Heart right ventricle (tissue), 16 donors: ENCODE results near the gene AGMAT. TPM values are rescaled to one million over a fixed set of nuclear protein-coding genes. Genes with fewer than 3 reads are reported as not detected.

Experiments
- ATAC-seq, 8 donors: fragments of 200-7000 bp; cut with Tn5 transposase; one replicate each; pipeline ENCODE4 v1.9.1; 2020; ENCODE audit warnings: mild to moderate bottlenecking in 8 of 8, moderate library complexity in 8 of 8, moderate number of reproducible peaks in 1 of 8
- DNase-seq, 2 donors: peaks; one replicate each; pipeline ENCODE4 v3.0.0-alpha.2; 2020
- H3K27ac ChIP-seq, 10 donors: fragments of 200-600 bp; sonication (generic) in 2 of 10; one replicate each; pipeline versions ENCODE4 v1.5.0 to v1.8.0; 2020 to 2022; ENCODE audit warnings: mild to moderate bottlenecking in 3 of 10
- H3K27me3 ChIP-seq, 7 donors: fragments of 200-600 bp; one replicate each; pipeline ENCODE4 v1.8.0; 2021 to 2022; ENCODE audit warnings: mild to moderate bottlenecking in 2 of 7
- H3K36me3 ChIP-seq, 9 donors: fragments of 200-600 bp; sonication (generic) in 1 of 9; one replicate each; pipeline versions ENCODE4 v1.5.0 to v1.8.0; 2020 to 2022; ENCODE audit warnings: mild to moderate bottlenecking in 2 of 9
- H3K4me1 ChIP-seq, 9 donors: fragments of 200-600 bp; sonication (generic) in 1 of 9; one replicate each; pipeline versions ENCODE4 v1.5.0 to v1.8.0; 2020 to 2022; ENCODE audit warnings: mild to moderate bottlenecking in 4 of 9
- H3K4me3 ChIP-seq, 10 donors: fragments of 200-600 bp; sonication (generic) in 2 of 10; one replicate each; pipeline versions ENCODE4 v1.5.0 to v1.8.0; 2020 to 2022; ENCODE audit warnings: mild to moderate bottlenecking in 7 of 10, moderate library complexity in 2 of 10
- H3K9me3 ChIP-seq, 11 donors: fragments of 200-600 bp in 10 of 11; sonication (generic) in 2 of 11; one replicate each; pipeline versions ENCODE4 v1.5.0 to v1.8.0; 2013 to 2022; ENCODE audit warnings: mild to moderate bottlenecking in 2 of 11, control low read depth in 1 of 11, moderate library complexity in 1 of 11
- WGBS, 2 donors: extraction: QIAGEN DNeasy Blood & Tissue Kit; methylation state at CpG; one replicate each; pipeline ENCODE4 v1.1.7; 2013; ENCODE audit warnings: inconsistent platforms in 1 of 2; 5-methylcytosine and 5-hydroxymethylcytosine counted together
- intact Hi-C, 10 donors: fragments of 100-400 bp; cut with DNase I; formaldehyde crosslinking; loops; one replicate each; pipeline versions ENCODE4 v1.11.1 to v1.14.2; 2022
- polyA plus RNA-seq, 2 donors: library from polyadenylated mRNA; stranded (reverse); fragments of 200-250 nt; gene quantifications; one replicate each; pipeline ENCODE4 v1.2.3, GENCODE V29; 2013
- total RNA-seq, 10 donors: library from RNA; stranded (reverse); fragmentation: NEBNext Ultra II Directional in 3 of 10; extraction: Animal tissue kit (Norgen Biotek cat#: 25700) in 3 of 10; gene quantifications; one replicate each; pipeline versions ENCODE4 v1.2.1 to v1.2.4, GENCODE V29; 2021 to 2023
- TF ChIP-seq, protein P1 (sequence below), 9 donors: fragments of 200-600 bp; sonication (generic) in 2 of 9; IDR thresholded peaks; one replicate each; pipeline versions ENCODE4 v1.5.0 to v1.8.0; 2021 to 2022; ENCODE audit warnings: antibody characterized with exemption in 9 of 9, mild to moderate bottlenecking in 5 of 9, moderate library complexity in 1 of 9
- donor health status: Arrhythmogenic right ventricular cardiomyopathy.
- donor health status: ischemic (EF 13 %, LVEDD 7.1; RV severe dilation, severe dysfunction).
- donor health status: healthy with polysubstance abuse.
- donor health status: DM: no; HTN: yes; CAD: no.
- donor health status: DM: no; HTN: no; CAD: no.
- donor health status: ischemic (EF 25% LVEDD 6.9; RV normal size, moderate dysfunction).
- donor health status: ischemic (EF 25% LVEDD 5.7; RV mildly dilated, moderate dysfunction).
- donor health status: healthy.
- donor health status: DM: yes; HTN: yes; CAD: no.
- donor health status: Ischemic cardiomyopathy.
- donor health status: ischemic (EF 35%, LVEDD 5.7; RV mildly dilated, moderate dysfunction).
- donor health status: nonischemic (EF 11% LVEDD 7.7; RV severe dilation, severe dysfunction).
- donor health status: DM: yes; HTN: yes; CAD: no.
- donor health status: PGD.
- donor health status: ischemic (EF 29% LVEDD 5.4; RV normal size, mild dysfunction).
- donor health status: nonischemic (EF 23%, LVEDD 6.1; RV moderate dilation, normal function).

Gene AGMAT
- total and polyA plus RNA-seq, 12 donors, result 0.06 to 0.30 (median 0.23) TPM; not detected in 5

DNA sequence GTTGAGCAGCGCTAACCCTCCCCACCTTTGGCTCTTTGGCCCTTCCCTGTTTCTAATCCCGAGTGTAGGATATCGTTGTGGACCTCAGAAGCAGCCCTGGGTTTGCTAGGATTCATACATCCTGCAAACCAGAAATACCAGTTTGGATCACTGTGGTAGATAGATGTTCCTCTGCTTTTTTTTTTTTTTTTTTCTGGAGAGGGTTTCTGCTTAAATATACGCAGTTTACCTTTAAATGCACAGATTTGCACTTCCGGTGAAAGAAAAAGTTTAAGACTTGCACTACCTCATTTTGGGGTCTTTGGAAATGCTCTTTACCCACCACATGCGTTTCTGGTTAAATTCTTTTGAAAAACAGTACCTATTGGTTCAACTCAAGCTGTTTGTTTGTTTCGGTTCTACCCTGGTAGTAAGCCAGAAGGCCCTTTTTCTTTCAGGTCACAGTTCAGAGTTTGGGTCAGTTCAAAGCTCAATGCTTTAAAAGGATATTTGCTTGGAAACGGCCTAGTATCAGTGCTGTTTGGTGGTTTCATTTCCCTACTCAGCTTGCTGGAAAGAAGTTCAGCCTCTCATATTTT lies 33.3 kb upstream of the AGMAT start:
- intact Hi-C loops, result loop anchor here in 4 of 10 donors (5.0 to 10.0 kb wide), 4 partner anchors 87 to 1389 kb away; partner anchors contain the start of genes DNAJC16 (in 3 of the 4) and CASP9 (in 1 of the 4)
- peak overlapping the region; percentile 74 to 97 (median 94) for H3K27ac ChIP-seq
- H3K9me3 ChIP-seq, result no peaks in the 10 kb centered on the region
- H3K4me3 ChIP-seq, result peak overlapping the region; percentile 67 to 98 (median 95)
- H3K4me1 ChIP-seq, result peaks cover 12 to 58% (median 53%) of the 10 kb centered on the region in 9 donors
- ATAC-seq (no peak), DNase-seq (no peak)
- H3K36me3 ChIP-seq, result no peaks in the 10 kb centered on the region
- TF ChIP-seq, protein P1, sequence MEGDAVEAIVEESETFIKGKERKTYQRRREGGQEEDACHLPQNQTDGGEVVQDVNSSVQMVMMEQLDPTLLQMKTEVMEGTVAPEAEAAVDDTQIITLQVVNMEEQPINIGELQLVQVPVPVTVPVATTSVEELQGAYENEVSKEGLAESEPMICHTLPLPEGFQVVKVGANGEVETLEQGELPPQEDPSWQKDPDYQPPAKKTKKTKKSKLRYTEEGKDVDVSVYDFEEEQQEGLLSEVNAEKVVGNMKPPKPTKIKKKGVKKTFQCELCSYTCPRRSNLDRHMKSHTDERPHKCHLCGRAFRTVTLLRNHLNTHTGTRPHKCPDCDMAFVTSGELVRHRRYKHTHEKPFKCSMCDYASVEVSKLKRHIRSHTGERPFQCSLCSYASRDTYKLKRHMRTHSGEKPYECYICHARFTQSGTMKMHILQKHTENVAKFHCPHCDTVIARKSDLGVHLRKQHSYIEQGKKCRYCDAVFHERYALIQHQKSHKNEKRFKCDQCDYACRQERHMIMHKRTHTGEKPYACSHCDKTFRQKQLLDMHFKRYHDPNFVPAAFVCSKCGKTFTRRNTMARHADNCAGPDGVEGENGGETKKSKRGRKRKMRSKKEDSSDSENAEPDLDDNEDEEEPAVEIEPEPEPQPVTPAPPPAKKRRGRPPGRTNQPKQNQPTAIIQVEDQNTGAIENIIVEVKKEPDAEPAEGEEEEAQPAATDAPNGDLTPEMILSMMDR (IDR thresholded peaks at IDR 0.05), result no peak
- H3K27me3 ChIP-seq, result no peaks in the 10 kb centered on the region
- WGBS, 2 donors, result 1 to 2% methylated on average over 8 of the region's 8 CpGs

DNA sequence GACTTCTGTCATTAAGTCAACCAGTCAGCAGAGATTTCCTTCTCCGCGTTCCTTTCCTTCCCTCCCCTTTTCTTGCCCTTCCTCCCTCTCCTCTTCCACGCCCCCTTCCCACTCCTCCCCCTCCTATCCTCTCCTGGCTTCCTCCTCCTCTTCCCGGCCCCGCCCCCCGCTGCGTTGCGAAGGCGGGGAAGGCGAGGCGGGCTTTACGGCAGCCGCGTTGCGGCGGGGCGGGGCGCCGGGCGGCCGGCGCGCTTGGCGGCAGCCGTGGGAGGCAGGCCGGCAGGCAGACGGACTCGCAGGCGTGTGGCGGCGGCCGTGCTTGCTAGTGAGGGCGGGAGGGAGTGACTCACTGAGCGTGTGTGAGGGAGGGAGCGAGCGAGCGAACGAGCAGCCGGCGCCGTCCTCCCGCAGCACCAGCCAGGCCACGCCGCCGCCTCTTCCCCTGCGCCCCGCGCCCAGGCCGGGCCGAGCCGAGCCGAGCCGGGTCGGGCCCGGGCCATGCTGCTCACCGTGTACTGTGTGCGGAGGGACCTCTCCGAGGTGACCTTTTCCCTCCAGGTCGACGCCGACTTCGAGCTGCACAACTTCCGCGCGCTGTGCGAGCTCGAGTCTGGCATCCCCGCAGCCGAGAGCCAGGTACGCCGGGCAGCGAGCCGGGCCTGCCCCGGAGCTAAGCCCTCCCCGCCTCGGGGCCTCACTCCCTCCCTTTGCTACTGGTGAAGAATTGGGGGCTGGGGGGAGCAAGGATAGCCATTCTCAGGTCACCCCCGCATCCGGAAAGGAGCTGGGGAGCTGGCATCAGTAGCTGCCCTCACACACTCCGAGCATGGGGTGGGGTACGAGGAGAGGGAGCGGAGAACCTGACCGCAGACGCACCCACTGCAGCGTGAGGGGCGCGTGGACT lies 32.6 kb upstream of the AGMAT start, which contains the start of gene DDI2:
Gene DDI2, plus strand, starts transcription at position 286 of the 904 bp plus-strand sequence. Its CDS starts 213 bp downstream, at position 499.
- intact Hi-C loops, result loop anchor here in 5 of 10 donors (1.0 to 10.0 kb wide), 5 partner anchors 14 to 1390 kb away; partner anchors contain the start of genes DNAJC16 (in 3 of the 5) and CASP9 (in 1 of the 5)
- ATAC-seq, result peak; percentile 91 to 96 (median 94)

DNA sequence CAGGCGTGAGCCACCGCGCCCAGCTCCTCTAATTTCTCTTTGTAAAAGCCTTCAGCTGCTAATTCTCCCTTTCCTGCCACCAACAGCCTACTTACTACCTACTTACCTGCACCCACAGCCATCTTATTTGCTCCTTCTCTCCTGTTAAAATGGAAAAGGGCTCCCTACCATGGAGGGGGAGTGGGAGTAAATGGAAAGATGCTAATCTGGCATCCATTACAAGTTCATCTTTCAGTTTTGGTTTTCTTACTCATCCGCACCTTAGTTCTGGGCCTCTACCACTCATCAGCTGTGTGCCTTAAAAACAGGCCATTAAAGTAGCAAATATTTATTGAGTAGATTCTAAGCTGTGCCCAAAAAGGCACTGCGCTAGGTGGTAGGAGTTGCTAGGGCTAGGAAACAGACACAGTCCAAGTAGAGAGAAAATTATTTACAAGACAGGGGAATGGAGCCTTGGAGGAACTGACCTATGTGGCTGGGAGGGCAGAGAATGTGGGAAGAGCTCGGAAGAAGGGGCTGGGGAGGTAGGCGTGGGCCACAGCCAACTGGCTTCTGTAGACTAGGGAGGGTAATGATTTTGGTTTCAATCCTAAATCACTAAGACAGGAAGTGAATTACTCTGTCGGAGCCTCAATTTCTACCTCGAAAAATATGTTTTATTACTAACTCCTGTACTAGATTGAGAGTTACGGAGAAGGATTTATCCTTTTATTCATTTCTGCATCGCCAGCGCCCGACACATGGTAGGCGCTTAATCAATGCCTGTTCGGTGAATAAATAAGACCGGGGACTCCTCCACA lies 31.7 kb upstream of the AGMAT start:
- TF ChIP-seq, protein P1 (IDR thresholded peaks at IDR 0.05), result no peak
- intact Hi-C loops, result loop anchor here in 5 of 10 donors (1.0 to 10.0 kb wide), 5 partner anchors 13 to 1391 kb away; partner anchors contain the start of genes DNAJC16 (in 3 of the 5) and CASP9 (in 1 of the 5)
- Histone ChIP-seq H3K27me3 (no peaks in the 10 kb centered on the region), H3K36me3 (no peaks in the 10 kb centered on the region), H3K27ac (peak overlapping the region; percentile 8 to 97 (median 92)), H3K9me3 (no peaks in the 10 kb centered on the region), H3K4me3 (peak overlapping the region in 9 of 10 donors; percentile 79 to 98 (median 95)), H3K4me1 (peaks cover 6 to 43% (median 37%) of the 10 kb centered on the region in 9 donors)
- 29% methylated on average over 16 of the region's 16 CpGs for WGBS, 2 donors
- DNase-seq (no peak), ATAC-seq (peak; percentile 6 to 38 (median 19))

More for the DNA sequence above, 32.6 kb upstream of the AGMAT start, which contains the start of gene DDI2:
- Histone ChIP-seq H3K4me3 (peak within 1 kb of the TSS; percentile 67 to 98 (median 95)), H3K27me3 (no peaks in the 10 kb centered on the region), H3K36me3 (no peaks in the 10 kb centered on the region), H3K9me3 (no peaks in the 10 kb centered on the region), H3K4me1 (peaks cover 9 to 52% (median 46%) of the 10 kb centered on the region in 9 donors), H3K27ac (peak within 1 kb of the TSS; percentile 74 to 97 (median 94))
- TF ChIP-seq, protein P1 (IDR thresholded peaks at IDR 0.05), result no peak
- WGBS, 2 donors, result 1% methylated on average over 81 to 86 of the region's 86 CpGs
- DNase-seq, result peak; percentile 96 to 98
